Measurements from ENCODE around the gene TNFRSF18.

TNFRSF18 gene

DNA sequence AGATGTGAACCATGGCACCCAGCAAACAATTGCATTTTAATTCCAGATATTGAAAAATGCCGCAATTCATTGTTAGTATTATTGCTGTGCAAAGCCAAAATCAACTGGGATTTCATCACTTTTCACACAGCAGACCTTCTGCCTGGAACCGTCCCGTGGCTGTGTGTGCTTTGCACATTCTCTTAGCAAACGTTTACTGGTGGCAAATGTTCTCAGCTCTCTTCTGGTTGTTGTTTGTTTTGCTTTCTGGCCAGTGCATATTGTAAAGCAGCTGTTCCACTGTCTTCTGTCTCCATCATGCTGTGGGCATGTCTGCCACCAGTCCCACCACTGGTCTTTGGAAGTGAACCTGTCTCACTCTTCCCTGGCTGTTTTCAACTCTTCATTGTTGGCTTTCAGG, 52.5 kb downstream of the TNFRSF18 start:
- TF ChIP-seq, protein P1, sequence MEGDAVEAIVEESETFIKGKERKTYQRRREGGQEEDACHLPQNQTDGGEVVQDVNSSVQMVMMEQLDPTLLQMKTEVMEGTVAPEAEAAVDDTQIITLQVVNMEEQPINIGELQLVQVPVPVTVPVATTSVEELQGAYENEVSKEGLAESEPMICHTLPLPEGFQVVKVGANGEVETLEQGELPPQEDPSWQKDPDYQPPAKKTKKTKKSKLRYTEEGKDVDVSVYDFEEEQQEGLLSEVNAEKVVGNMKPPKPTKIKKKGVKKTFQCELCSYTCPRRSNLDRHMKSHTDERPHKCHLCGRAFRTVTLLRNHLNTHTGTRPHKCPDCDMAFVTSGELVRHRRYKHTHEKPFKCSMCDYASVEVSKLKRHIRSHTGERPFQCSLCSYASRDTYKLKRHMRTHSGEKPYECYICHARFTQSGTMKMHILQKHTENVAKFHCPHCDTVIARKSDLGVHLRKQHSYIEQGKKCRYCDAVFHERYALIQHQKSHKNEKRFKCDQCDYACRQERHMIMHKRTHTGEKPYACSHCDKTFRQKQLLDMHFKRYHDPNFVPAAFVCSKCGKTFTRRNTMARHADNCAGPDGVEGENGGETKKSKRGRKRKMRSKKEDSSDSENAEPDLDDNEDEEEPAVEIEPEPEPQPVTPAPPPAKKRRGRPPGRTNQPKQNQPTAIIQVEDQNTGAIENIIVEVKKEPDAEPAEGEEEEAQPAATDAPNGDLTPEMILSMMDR (IDR thresholded peaks at IDR 0.05; ENCODE audit: control insufficient read depth, extremely low read depth, insufficient read depth) = no peak
- peak; percentile 83 for DNase-seq (ENCODE audit: low read depth)
- no peak overlapping the region for H3K4me3 ChIP-seq (ENCODE audit: low read depth, low read length)
